ENCODE measurements around the gene NEGR1.

DNA sequence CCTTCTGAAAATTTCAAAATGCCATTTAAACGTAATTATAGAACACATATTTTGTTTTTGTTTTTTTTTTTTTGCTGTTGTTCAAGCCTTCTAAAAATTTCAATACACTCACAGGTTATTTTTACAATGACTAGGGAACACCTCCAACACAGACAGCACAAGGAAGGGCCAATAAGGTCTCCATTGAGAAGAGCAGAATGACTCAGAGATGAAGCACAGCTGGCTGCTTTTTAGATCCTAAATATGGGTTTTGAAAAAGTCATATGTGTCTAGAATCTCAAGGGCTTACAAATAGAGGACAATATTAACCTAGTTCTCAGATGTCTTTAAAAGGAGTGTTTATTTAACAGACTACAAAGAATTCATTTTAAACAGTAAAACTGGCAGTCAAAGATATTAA is 104.6 kb downstream of the NEGR1 start:
- TF ChIP-seq EZH2 (IDR thresholded peaks at IDR 0.05; ENCODE audit: borderline replicate concordance) (no peak), EZH2phosphoT487 (IDR thresholded peaks at IDR 0.05; ENCODE audit: low read depth, severe bottlenecking, unreplicated experiment) (no peak)
- TF ChIP-seq, protein P1, sequence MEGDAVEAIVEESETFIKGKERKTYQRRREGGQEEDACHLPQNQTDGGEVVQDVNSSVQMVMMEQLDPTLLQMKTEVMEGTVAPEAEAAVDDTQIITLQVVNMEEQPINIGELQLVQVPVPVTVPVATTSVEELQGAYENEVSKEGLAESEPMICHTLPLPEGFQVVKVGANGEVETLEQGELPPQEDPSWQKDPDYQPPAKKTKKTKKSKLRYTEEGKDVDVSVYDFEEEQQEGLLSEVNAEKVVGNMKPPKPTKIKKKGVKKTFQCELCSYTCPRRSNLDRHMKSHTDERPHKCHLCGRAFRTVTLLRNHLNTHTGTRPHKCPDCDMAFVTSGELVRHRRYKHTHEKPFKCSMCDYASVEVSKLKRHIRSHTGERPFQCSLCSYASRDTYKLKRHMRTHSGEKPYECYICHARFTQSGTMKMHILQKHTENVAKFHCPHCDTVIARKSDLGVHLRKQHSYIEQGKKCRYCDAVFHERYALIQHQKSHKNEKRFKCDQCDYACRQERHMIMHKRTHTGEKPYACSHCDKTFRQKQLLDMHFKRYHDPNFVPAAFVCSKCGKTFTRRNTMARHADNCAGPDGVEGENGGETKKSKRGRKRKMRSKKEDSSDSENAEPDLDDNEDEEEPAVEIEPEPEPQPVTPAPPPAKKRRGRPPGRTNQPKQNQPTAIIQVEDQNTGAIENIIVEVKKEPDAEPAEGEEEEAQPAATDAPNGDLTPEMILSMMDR (IDR thresholded peaks at IDR 0.05; ENCODE audit: poor library complexity) = no peak

All from hepatocyte (in vitro differentiated cells).